Bronchial epithelial cell (primary cell): ENCODE measurements around the gene ERLEC1. TPM values are rescaled to one million over a fixed set of nuclear protein-coding genes. Genes with fewer than 3 reads are reported as not detected.

Source experiments
- DNase-seq: peaks from one replicate; pipeline ENCODE4 v3.0.0-alpha.2; 2010; ENCODE audit warnings: low read depth
- FAIRE-seq: peaks from 2 replicates; lab custom pipeline; 2011; peaks lifted over from hg19 to GRCh38; lab: Jason Lieb, UNC
- H3K27me3 ChIP-seq: 2 replicates; pipeline ENCODE4 v1.5.1; 2011; ENCODE audit warnings: low read length; ENCODE audit not compliant: control insufficient read depth, insufficient read depth
- H3K36me3 ChIP-seq: 2 replicates; pipeline ENCODE4 v1.5.1; 2011; ENCODE audit warnings: low read length; ENCODE audit not compliant: control insufficient read depth, insufficient read depth
- H3K4me3 ChIP-seq: 2 replicates; pipeline ENCODE4 v1.5.1; 2011; ENCODE audit warnings: mild to moderate bottlenecking, low read depth, low read length, control low read depth
- CTCF ChIP-seq: IDR thresholded peaks from 2 replicates; pipeline ENCODE4 v1.5.1; 2011; ENCODE audit warnings: mild to moderate bottlenecking, moderate library complexity, low read length, control low read depth, inconsistent platforms; ENCODE audit not compliant: insufficient read depth, severe bottlenecking
- total RNA-seq: library from RNA; depleted of rRNA; stranded (reverse); fragments of >200 nt; gene quantifications from 2 replicates; pipeline ENCODE4 v1.2.1, GENCODE V29; 2014

Gene ERLEC1
- total RNA-seq, 1 donor from 2014 or later: 52.1 TPM

GRCh38 chr2:53778536-53779162, 8.2 kb upstream of the ERLEC1 start:
- no peak overlapping the region for H3K4me3 ChIP-seq
- no peaks in the 10 kb centered on the region for H3K36me3 ChIP-seq
- H3K27me3 ChIP-seq: no peaks in the 10 kb centered on the region
- no peak for FAIRE-seq
- no peak for DNase-seq
- no peak for TF ChIP-seq CTCF

GRCh38 chr2:53780056-53780455, 6.8 kb upstream of the ERLEC1 start:
- FAIRE-seq: no peak
- Histone ChIP-seq H3K4me3 (no peak overlapping the region), H3K36me3 (no peaks in the 10 kb centered on the region), H3K27me3 (no peaks in the 10 kb centered on the region)
- no peak for DNase-seq
- no peak for TF ChIP-seq CTCF

- DNase-seq (no peak), FAIRE-seq (no peak)
- Histone ChIP-seq H3K4me3 (no peak overlapping the region), H3K36me3 (no peaks in the 10 kb centered on the region), H3K27me3 (no peaks in the 10 kb centered on the region)
- no peak for TF ChIP-seq CTCF
Observed at GRCh38 chr2:53782676-53783075, 4.2 kb upstream of the ERLEC1 start.

- H3K27me3 ChIP-seq: no peaks in the 10 kb centered on the region
- DNase-seq (no peak), FAIRE-seq (no peak)
- H3K4me3 ChIP-seq: no peak overlapping the region
- no peaks in the 10 kb centered on the region for H3K36me3 ChIP-seq
- TF ChIP-seq CTCF: no peak
Observed at GRCh38 chr2:53784436-53784835, 2.4 kb upstream of the ERLEC1 start.

- Histone ChIP-seq H3K36me3 (no peaks in the 10 kb centered on the region), H3K27me3 (no peaks in the 10 kb centered on the region), H3K4me3 (no peak overlapping the region)
- no peak for FAIRE-seq
- TF ChIP-seq CTCF: no peak
- DNase-seq: no peak
Observed at GRCh38 chr2:53785366-53785765, 1.5 kb upstream of the ERLEC1 start.

- Histone ChIP-seq H3K4me3 (peak overlapping the region; percentile 58), H3K27me3 (no peaks in the 10 kb centered on the region), H3K36me3 (no peaks in the 10 kb centered on the region)
- TF ChIP-seq CTCF: no peak
- DNase-seq (peak; percentile 50), FAIRE-seq (no peak)
Observed at GRCh38 chr2:53786352-53786704, 516 bp upstream of the ERLEC1 start.
